Prostate gland (tissue), 2 donors: ENCODE results near the gene LINGO1. TPM values are rescaled to one million over a fixed set of nuclear protein-coding genes. Genes with fewer than 3 reads are reported as not detected.

Source experiments
- DNase-seq: peaks from one replicate; pipeline ENCODE4 v3.0.0-alpha.2; 2019; ENCODE audit warnings: low spot score
- H3K27ac ChIP-seq, 2 donors: fragments of 200-600 bp; sonication (generic); 2 replicates each; pipeline ENCODE4 v1.5.1; 2017 to 2019
- H3K27me3 ChIP-seq: fragments of 200-600 bp; sonication (generic); replicated peaks from 2 replicates; pipeline ENCODE4 v1.5.1; 2019; ENCODE audit not compliant: insufficient read depth
- H3K36me3 ChIP-seq, 2 donors: fragments of 200-600 bp; sonication (generic); 1 replicate in 1 of 2; 2 replicates in 1 of 2; pipeline versions ENCODE4 v1.5.1 to v1.8.1; 2017 to 2019
- H3K4me1 ChIP-seq: fragments of 200-600 bp; sonication (generic); replicated peaks from 2 replicates; pipeline ENCODE4 v1.5.1; 2019
- H3K4me3 ChIP-seq, 2 donors: fragments of 200-600 bp; sonication (generic); 2 replicates each; pipeline ENCODE4 v1.5.1; 2017 to 2019
- H3K9me3 ChIP-seq: fragments of 200-600 bp; sonication (generic); 2 replicates; pipeline ENCODE4 v1.5.1; 2017
- CTCF ChIP-seq, 4 experiments: fragments of 200-600 bp in 2 of 4; fragments of 450-650 bp in 2 of 4; sonication (generic) in 2 of 4; IDR thresholded peaks; 1 replicate in 3 of 4; 2 replicates in 1 of 4; pipeline ENCODE4 v1.5.1; 2016 to 2019; ENCODE audit warnings: antibody characterized with exemption in 4 of 4, mild to moderate bottlenecking in 2 of 4, moderate library complexity in 2 of 4
- POLR2A ChIP-seq: fragments of 450-650 bp; IDR thresholded peaks from one replicate; pipeline ENCODE4 v1.6.1; 2016; ENCODE audit warnings: antibody characterized with exemption, mild to moderate bottlenecking
- POLR2AphosphoS5 ChIP-seq: sonication (generic); formaldehyde crosslinking; IDR thresholded peaks from one replicate; pipeline ENCODE4 v1.6.1; 2017; ENCODE audit warnings: antibody characterized with exemption
- WGBS: methylation state at CpG from one replicate; pipeline ENCODE4 v1.1.5; 2018; 5-methylcytosine and 5-hydroxymethylcytosine counted together
- intact Hi-C: fragments of 100-400 bp; cut with DNase I; formaldehyde crosslinking; loops from one replicate; pipeline ENCODE4 v1.14.2; 2022
- total RNA-seq, 2 donors: library from RNA; depleted of rRNA; stranded (reverse); fragments of >200 nt; gene quantifications; one replicate each; pipeline ENCODE4 v1.1.0, GENCODE V29; 2016

The LINGO1 gene
- total RNA-seq, 2 donors from 2014 or later: 2.9 to 10.2 TPM

GRCh38 chr15:77565378-77565915 is 67.3 kb downstream of the LINGO1 start:
- H3K9me3 ChIP-seq: no peaks in the 10 kb centered on the region
- no peaks in the 10 kb centered on the region for H3K4me1 ChIP-seq
- H3K4me3 ChIP-seq: no peak overlapping the region
- no peak for DNase-seq
- WGBS: 88% methylated on average over 25 of the region's 25 CpGs
- H3K27me3 ChIP-seq: no peaks in the 10 kb centered on the region
- no peak for TF ChIP-seq POLR2A
- no peak for TF ChIP-seq CTCF (IDR thresholded peaks at IDR 0.05)
- TF ChIP-seq POLR2AphosphoS5: no peak
- intact Hi-C loops: no loop called here
- no peaks in the 10 kb centered on the region for H3K36me3 ChIP-seq
- H3K27ac ChIP-seq: no peak overlapping the region

- TF ChIP-seq POLR2A: no peak
- TF ChIP-seq POLR2AphosphoS5: no peak
- TF ChIP-seq CTCF (IDR thresholded peaks at IDR 0.05): no peak
- Histone ChIP-seq H3K4me1 (no peaks in the 10 kb centered on the region), H3K4me3 (no peak overlapping the region), H3K36me3 (no peaks in the 10 kb centered on the region), H3K27ac (no peak overlapping the region), H3K9me3 (no peaks in the 10 kb centered on the region), H3K27me3 (no peaks in the 10 kb centered on the region)
- 79% methylated on average over 9 of the region's 9 CpGs for WGBS
- intact Hi-C loops: no loop called here
- no peak for DNase-seq
Observed at GRCh38 chr15:77564938-77565337, 67.8 kb downstream of the LINGO1 start.

GRCh38 chr15:77564341-77564740 is 68.4 kb downstream of the LINGO1 start:
- DNase-seq: no peak
- Histone ChIP-seq H3K4me3 (no peak overlapping the region), H3K4me1 (no peaks in the 10 kb centered on the region), H3K27ac (no peak overlapping the region), H3K9me3 (no peaks in the 10 kb centered on the region), H3K27me3 (no peaks in the 10 kb centered on the region), H3K36me3 (no peaks in the 10 kb centered on the region)
- intact Hi-C loops: no loop called here
- 84% methylated on average over 3 of the region's 3 CpGs for WGBS
- no peak for TF ChIP-seq CTCF (IDR thresholded peaks at IDR 0.05)
- no peak for TF ChIP-seq POLR2A
- TF ChIP-seq POLR2AphosphoS5: no peak

GRCh38 chr15:77563623-77564156 is 69.0 kb downstream of the LINGO1 start:
- no peak for TF ChIP-seq POLR2A
- TF ChIP-seq POLR2AphosphoS5: no peak
- no peak for TF ChIP-seq CTCF (IDR thresholded peaks at IDR 0.05)
- H3K4me1 ChIP-seq: no peaks in the 10 kb centered on the region
- H3K27ac ChIP-seq: no peak overlapping the region
- no peak overlapping the region for H3K4me3 ChIP-seq
- intact Hi-C loops: no loop called here
- 61% methylated on average over 6 of the region's 6 CpGs for WGBS
- DNase-seq: no peak
- H3K9me3 ChIP-seq: no peaks in the 10 kb centered on the region
- no peaks in the 10 kb centered on the region for H3K27me3 ChIP-seq
- no peaks in the 10 kb centered on the region for H3K36me3 ChIP-seq

Other genes with a start within 250 kb of the LINGO1 start
- 100 to 1,000 TPM in 1 of 2 donors, 10 to 100 TPM in 1; 11.3 to 108 TPM for gene PEAK1, start 212.8 kb downstream of the LINGO1 start, total RNA-seq
- gene HMG20A, start 212.0 kb downstream of the LINGO1 start, total RNA-seq: 10 to 100 TPM; 15.9 to 51.4 TPM